MM.1S (cell line): ENCODE results near the gene TAF5L.

Source experiments
- DNase-seq: peaks from one replicate; pipeline ENCODE4 v3.0.0-alpha.2; 2015
- H2AFZ ChIP-seq: fragments of 300-600 bp; sonication (generic); 2 replicates; pipeline ENCODE4 v1.6.0; 2016; ENCODE audit warnings: antibody characterized with exemption, low read length
- H3F3A ChIP-seq: fragments of 300-600 bp; sonication (generic); 2 replicates; pipeline ENCODE4 v1.6.1; 2016; ENCODE audit warnings: mild to moderate bottlenecking, antibody characterized with exemption, low read length, moderate library complexity, mixed read lengths; ENCODE audit not compliant: insufficient read depth
- H3K27ac ChIP-seq: fragments of 300-600 bp; sonication (generic); 2 replicates; pipeline ENCODE4 v1.5.1; 2016; ENCODE audit warnings: mild to moderate bottlenecking, low read length
- H3K27me3 ChIP-seq: fragments of 300-600 bp; sonication (generic); replicated peaks from 2 replicates; pipeline ENCODE4 v1.6.0; 2016; ENCODE audit warnings: low read length; ENCODE audit not compliant: insufficient read depth
- H3K36me3 ChIP-seq: fragments of 300-600 bp; sonication (generic); replicated peaks from 2 replicates; pipeline ENCODE4 v1.6.1; 2016; ENCODE audit warnings: mild to moderate bottlenecking, low read length, mixed read lengths; ENCODE audit not compliant: insufficient read depth
- H3K4me1 ChIP-seq: fragments of 300-600 bp; sonication (generic); 2 replicates; pipeline ENCODE4 v1.6.1; 2016; ENCODE audit warnings: low read length, mixed read lengths
- H3K4me2 ChIP-seq: fragments of 300-600 bp; sonication (generic); 2 replicates; pipeline ENCODE4 v1.6.0; 2016; ENCODE audit warnings: low read depth, low read length
- H3K4me3 ChIP-seq: fragments of 300-600 bp; sonication (generic); 2 replicates; pipeline ENCODE4 v1.5.1; 2016; ENCODE audit warnings: low read length, mixed read lengths
- H3K79me2 ChIP-seq: fragments of 300-600 bp; sonication (generic); 2 replicates; pipeline ENCODE4 v1.6.1; 2016; ENCODE audit warnings: mixed run types, low read length, mixed read lengths
- H3K9ac ChIP-seq: fragments of 300-600 bp; sonication (generic); 2 replicates; pipeline ENCODE4 v1.6.1; 2016; ENCODE audit warnings: low read length, mixed read lengths
- H3K9me2 ChIP-seq: fragments of 300-600 bp; sonication (generic); replicated peaks from 2 replicates; pipeline ENCODE4 v1.6.1; 2016; ENCODE audit warnings: mild to moderate bottlenecking, low read length, mixed read lengths; ENCODE audit not compliant: insufficient read depth
- H3K9me3 ChIP-seq: fragments of 300-600 bp; sonication (generic); replicated peaks from 2 replicates; pipeline ENCODE4 v1.6.1; 2016; ENCODE audit warnings: mild to moderate bottlenecking, low read length, mixed read lengths; ENCODE audit not compliant: insufficient read depth
- H4K20me1 ChIP-seq: fragments of 300-600 bp; sonication (generic); 2 replicates; pipeline ENCODE4 v1.6.1; 2016; ENCODE audit warnings: mild to moderate bottlenecking, low read length, moderate library complexity, mixed read lengths; ENCODE audit not compliant: insufficient read depth
- CTCF ChIP-seq: fragments of 300-600 bp; sonication (generic); IDR thresholded peaks from 2 replicates; pipeline ENCODE4 v1.5.1; 2016; ENCODE audit warnings: antibody characterized with exemption, low read length, mixed read lengths
- EZH2 ChIP-seq: fragments of 300-600 bp; sonication (generic); optimal IDR thresholded peaks from 2 replicates; pipeline ENCODE3; 2017; ENCODE audit warnings: low read depth, mild to moderate bottlenecking, antibody characterized with exemption, low read length, mixed read lengths
- EZH2phosphoT487 ChIP-seq: fragments of 300-600 bp; sonication (generic); IDR thresholded peaks from 2 replicates; pipeline ENCODE4 v1.6.1; 2018; ENCODE audit warnings: antibody characterized with exemption, low read length

TAF5L gene

GRCh38 chr1:229557913-229558414 is 68.0 kb downstream of the TAF5L start:
- Histone ChIP-seq H2AFZ (peak overlapping the region; percentile 69), H3K36me3 (no peaks in the 10 kb centered on the region), H3K9me3 (no peaks in the 10 kb centered on the region), H3K4me1 (peaks cover 20% of the 10 kb centered on the region), H3K27me3 (no peaks in the 10 kb centered on the region), H3K4me2 (peak overlapping the region; percentile 88), H3K9ac (peak overlapping the region; percentile 70), H4K20me1 (no peaks in the 10 kb centered on the region), H3K27ac (peak overlapping the region; percentile 70), H3K4me3 (peak overlapping the region; percentile 74), H3F3A (peaks cover 11% of the 10 kb centered on the region), H3K79me2 (peaks cover 50% of the 10 kb centered on the region), H3K9me2 (no peaks in the 10 kb centered on the region)
- peak; percentile 54 for DNase-seq
- TF ChIP-seq EZH2 (no peak), CTCF (no peak), EZH2phosphoT487 (no peak)

DNA sequence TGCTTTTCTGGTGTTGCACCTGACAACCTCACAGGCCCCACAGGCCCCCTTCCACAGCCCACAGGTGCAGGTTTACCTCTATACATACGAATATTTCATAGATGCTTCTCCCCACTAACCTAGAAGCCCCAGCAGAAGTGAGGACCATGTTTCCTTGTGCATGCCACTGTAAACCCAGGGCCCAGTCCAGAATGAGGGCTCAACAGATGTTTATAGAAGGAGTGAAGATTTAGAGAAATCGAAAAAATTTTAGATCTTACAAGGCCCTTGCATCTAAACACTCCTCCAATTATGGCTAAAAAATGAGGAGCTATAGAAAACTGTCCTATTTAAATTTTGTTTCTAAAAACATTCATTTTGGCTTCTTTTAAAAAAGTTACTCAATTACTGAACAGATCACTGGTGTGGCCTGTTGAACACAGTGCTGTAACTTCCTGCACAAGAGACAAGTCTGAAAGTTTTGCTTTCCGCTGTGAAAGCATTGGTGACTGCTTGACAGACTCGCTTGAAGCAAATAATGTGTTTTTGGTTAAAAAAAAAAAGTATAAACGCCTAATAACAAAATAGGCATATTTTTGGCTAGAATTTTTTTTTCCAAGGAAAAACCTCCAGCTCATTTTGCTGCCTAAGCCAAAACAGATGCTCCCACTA is 68.6 kb downstream of the TAF5L start:
- Histone ChIP-seq H3K36me3 (no peaks in the 10 kb centered on the region), H3K9me2 (no peaks in the 10 kb centered on the region), H3K9ac (peak overlapping the region; percentile 70), H4K20me1 (peaks cover 3% of the 10 kb centered on the region; the same call in 1 of the 2 replicates), H2AFZ (peak overlapping the region; percentile 69), H3K9me3 (no peaks in the 10 kb centered on the region), H3K4me1 (peaks cover 20% of the 10 kb centered on the region), H3F3A (peaks cover 11% of the 10 kb centered on the region), H3K27me3 (no peaks in the 10 kb centered on the region), H3K27ac (peak overlapping the region; percentile 70), H3K4me3 (peak overlapping the region; percentile 74), H3K4me2 (peak overlapping the region; percentile 88), H3K79me2 (peaks cover 56% of the 10 kb centered on the region)
- TF ChIP-seq CTCF (no peak), EZH2 (no peak), EZH2phosphoT487 (no peak)
- DNase-seq, result peak; percentile 79

- TF ChIP-seq EZH2phosphoT487, result no peak
- no peak for TF ChIP-seq EZH2
- no peak for TF ChIP-seq CTCF
Observed at GRCh38 chr1:229554886-229555621, 70.9 kb downstream of the TAF5L start.

More at GRCh38 chr1:229554886-229555621, 70.9 kb downstream of the TAF5L start:
- peaks cover 11% of the 10 kb centered on the region for H3F3A ChIP-seq
- peak; percentile 56 for DNase-seq
- H4K20me1 ChIP-seq, result peaks cover 3% of the 10 kb centered on the region
- H3K9me2 ChIP-seq, result no peaks in the 10 kb centered on the region
- H3K4me2 ChIP-seq, result peak overlapping the region; percentile 45
- peaks cover 20% of the 10 kb centered on the region for H3K4me1 ChIP-seq
- peak overlapping the region; percentile 15; the same call in 1 of the 2 replicates for H3K4me3 ChIP-seq
- no peaks in the 10 kb centered on the region for H3K36me3 ChIP-seq
- H3K9me3 ChIP-seq, result no peaks in the 10 kb centered on the region
- H3K27ac ChIP-seq, result peak overlapping the region; percentile 63
- H3K79me2 ChIP-seq, result peaks cover 79% of the 10 kb centered on the region
- no peaks in the 10 kb centered on the region for H3K27me3 ChIP-seq
- no peak overlapping the region for H2AFZ ChIP-seq
- peak overlapping the region; percentile 24; the same call in 1 of the 2 replicates for H3K9ac ChIP-seq
